ENCODE data around the gene MTMR10.

Gene MTMR10

DNA sequence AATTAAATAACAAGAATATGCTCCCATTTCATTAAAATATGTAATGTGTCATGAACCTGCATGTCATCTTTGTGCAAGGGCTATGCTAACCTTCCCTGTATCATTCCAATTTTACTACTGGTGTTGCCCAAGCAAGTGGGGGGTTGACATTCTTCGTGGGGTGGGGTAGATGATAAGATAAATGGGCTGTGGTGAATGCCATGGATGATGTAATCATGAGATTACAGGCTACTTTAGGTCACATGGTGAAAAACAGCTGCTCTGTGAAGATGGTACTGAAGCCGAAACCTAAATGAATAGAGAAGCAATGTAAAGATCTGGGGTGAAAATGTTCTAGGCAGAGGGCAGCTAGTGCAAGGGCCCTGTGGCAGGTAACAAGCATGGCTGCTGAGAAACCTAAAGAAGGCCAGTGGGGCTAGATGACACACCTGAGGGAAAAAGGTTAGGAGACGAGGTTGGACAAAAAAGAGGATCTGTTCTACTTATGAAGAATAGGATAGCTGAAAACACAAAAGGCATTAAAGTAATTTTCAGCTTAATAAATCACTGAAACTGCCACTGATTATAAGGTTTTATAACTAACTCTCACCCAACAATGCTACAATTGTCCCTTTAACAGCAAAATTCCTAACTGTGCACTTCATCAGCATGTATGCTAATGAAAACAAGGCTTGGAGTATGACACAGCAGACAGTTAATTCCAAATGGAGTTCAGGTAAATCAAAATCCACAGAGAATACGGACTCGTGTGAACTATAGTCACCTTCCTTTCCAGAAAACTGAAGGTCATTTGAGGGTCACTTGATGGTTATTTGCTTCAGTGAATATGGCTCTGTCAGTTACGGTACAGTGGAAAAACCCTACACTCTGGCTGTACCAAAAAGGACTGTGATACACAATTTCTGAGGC, 35.0 kb downstream of the MTMR10 start:
- no peak for DNase-seq

DNA sequence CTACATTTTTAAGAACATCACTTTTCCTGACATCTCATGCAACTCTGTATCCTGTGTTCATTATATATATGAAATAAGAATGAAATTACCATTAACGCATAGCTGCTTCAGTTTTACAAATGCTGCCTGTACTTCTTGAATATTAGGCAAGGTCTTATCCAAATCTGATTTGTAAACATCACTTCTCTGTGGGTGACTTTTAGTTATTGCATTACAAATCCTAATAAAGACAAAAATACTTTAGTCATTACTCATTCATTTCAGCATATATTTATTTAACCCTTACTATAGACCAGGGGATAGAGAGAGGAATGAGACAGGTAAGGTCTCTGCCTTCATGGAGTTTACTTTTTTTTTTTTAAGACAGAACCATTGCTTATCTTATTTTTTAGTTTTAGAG, 36.8 kb downstream of the MTMR10 start:
- DNase-seq = no peak

DNA sequence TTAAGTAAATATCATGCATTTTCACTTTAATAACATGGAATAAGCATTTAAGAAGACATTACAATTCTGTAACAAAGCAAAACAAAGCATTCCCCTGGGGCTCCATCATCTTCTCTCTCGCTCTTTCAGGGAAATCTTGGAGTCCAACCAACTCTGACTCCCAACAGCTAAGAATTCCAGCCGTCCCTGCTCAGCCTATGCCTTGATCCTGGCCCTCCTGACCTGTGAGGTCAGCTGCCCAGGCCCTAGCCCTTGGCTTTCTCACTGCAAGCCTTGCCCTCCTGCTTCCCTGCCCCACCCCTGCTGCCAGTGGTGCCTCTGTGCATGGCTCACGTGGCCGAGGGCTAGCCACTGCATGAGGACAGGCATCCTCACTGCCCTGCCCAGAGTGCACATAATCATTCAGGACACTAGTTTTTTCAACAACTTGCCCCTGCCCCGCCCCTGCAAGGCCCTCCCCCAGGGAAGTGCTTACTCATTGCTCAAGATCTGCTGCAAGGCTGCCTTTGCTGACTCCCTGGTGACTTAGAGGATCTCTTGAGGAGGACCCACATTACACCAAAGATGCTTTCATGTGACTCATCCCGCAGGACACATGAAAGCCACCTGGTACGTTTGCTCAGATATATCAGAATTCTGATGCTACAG, 37.6 kb downstream of the MTMR10 start:
- DNase-seq = no peak

DNA sequence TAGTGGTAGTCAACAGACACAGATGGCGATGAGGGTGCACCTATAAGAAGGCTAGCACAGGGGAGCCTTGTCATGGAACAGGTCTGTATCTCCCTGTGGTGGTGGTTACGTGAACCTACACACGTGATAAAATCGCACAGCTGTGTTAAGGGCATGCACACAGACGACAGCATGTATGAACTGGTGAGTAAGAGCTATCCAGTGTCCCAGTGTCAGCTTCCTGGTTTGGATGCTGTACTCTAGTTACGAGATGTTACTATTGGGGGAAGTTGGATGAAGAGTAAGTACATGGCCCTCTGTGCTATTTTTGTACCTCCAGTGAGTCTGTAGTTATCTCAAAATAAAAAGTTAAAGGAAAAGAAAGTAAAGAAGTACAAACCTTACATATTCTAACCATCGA, 38.2 kb downstream of the MTMR10 start:
- DNase-seq = no peak

DNA sequence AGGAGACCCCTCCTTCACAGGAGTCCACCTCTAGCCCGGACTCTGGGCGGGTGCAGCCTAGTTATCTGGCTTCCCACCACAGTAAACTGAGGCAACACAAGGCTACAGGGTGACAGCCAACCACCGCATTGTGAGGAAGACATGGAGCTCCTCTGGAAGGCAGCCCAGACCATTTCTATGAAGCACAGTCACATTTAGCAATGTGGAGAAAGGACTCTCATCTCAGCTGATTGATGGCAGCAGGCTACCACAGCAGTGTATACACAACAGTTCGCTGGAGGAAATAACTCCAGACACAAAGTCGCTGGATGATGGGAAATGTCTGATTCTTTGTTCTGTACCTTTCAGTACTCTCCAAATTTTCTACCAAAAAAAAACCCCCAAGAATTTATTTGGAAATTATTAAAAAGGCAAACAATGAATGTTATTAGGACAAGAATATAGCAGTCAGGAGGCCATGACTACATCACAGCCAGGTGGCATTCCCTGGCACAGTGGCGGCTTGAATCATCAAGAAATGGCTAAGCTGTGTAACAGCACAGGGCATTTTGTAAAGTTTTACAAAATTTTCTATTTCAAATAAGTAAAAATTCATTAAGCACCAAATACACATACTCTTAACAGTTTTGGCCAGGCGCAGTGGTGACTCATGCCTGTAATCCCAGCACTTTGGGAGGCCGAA, 47.6 kb downstream of the MTMR10 start:
- DNase-seq = no peak

DNA sequence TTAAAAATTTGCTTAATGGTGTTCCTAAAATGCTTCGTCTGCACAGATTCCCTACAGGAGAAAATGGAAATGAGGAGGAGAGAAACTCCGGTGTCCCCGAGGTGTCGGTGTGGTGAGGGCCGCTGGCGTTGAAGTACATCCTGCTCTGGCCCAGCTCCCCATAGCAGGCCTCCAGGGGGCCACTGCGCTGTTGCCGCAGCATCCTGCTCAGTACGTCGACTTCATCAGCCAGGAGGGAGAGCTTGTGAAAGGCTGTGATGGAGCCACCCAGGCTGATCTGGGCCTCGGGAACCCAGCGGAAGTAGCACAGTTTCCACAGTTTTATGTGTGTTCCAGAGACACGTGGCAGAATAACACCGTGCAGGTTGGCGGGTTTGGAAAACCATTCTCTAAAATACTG, 49.9 kb downstream of the MTMR10 start:
- DNase-seq = no peak

DNA sequence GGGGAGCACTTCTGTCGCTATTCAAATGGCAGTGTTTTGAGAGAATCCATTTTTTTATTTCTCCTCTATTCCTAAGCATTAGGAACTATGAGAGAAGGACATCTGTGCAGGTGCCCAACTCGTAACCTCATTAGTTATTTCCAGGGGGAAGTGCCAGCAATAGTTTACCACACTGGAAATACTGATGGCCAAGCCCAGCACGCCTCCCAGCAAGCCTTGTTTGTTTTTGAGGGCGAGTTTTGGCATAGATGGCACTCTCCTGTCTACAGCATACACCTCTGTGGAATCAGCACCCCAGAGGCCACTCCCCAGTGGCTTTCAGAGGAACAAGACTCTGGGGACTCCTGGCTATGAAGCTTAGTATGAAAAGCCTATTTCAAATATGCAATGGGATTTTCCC, 51.1 kb downstream of the MTMR10 start:
- DNase-seq = no peak

DNA sequence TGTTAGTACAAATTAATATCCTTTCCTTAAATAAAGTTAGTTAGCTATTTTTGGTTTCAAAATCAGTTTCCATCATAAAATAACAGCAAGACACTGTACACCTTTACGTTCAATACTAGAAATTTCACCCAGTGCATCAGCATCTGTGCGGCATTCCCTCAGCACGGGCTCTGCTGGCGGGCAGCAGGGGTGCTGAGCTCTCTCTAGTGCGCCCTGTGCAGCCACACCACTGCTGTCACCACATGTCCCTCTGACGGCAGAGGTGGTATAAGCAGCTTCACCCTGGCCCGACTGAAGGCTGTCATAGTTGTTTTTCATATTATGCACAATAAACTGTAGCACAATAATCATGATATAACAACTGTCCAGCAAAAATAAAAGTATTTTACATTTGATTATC, 52.3 kb downstream of the MTMR10 start:
- no peak for DNase-seq

DNA sequence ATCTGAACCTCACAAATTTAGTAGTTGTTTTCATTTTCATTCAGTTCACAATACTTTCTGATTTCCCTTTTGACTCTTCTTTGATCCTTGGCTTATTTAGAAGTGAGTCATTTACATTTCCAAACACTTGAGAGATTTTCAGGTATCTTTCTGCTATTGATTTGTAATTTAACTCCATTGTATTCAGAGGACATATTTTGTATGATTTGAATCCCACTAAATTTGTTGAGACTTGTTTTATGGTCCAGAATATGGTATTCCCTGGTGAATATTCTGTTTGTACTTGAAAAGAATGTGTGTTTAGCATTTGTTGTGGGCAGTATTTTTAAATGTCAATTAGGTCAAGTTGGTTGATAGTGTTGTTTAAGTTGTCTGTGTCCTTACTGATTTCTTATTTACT, 58.1 kb downstream of the MTMR10 start:
- DNase-seq = no peak

DNA sequence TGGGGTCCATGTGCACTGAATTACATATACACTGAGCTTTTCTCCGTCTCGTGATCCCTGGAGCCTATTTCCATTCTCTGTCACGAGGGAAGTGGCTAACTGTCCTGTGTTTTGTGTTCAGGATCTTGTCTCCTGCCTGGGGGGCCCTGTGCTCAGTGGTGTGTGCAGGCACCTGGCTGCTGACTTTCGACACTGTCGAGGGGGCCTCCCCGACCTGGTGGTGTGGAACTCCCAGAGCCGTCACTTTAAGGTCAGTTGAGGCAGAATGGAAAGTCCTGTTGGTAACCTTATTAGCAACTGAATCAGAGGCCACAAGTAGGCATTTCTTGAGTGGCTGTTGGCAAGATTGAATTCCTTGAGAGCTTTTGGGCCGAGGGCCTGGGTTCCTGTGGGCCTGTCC, 61.0 kb downstream of the MTMR10 start:
- DNase-seq = no peak

DNA sequence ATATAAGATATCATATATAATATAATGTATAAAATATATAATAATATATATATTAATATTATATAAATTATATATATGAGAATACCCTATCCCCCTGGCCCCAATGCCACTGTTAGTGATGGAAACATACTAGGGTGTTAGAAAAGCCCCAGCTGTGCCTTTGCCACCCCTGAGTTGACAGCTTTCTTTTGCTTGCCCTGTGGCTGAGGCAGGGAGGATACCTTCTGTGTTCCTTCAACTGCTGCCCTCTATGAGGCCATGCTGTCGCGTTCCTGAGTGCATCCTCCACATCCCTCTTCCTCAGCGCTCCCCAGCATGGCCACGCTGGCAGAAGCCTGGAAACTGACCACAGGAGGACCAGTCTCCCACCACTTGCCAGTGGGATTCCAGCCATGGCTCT, 61.4 kb downstream of the MTMR10 start:
- no peak for DNase-seq

DNA sequence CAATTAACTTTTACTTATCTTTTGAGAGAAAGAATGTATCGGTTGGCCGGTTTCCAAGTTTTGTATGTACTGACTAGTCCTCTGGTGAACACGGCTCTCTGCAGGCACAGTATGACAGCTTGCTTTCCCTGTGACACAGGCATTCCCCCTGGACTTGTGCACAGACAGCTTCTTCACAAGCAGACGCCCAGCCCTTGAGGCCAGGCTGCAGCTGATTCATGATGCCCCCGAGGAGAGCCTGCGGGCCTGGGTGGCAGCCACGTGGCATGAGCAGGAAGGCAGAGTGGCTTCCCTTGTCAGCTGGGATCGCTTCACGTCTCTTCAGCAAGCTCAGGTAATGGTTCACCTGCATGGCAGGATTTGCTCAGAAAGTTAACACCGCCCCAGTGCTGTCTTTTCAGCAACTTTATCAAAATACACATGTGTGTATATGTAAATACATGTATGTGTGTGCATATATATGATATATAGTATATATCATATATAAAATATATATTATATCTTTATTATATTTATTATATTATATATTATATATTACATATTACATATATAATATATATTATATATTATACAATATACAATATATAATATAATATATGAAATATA, 62.3 kb downstream of the MTMR10 start:
- no peak for DNase-seq

DNA sequence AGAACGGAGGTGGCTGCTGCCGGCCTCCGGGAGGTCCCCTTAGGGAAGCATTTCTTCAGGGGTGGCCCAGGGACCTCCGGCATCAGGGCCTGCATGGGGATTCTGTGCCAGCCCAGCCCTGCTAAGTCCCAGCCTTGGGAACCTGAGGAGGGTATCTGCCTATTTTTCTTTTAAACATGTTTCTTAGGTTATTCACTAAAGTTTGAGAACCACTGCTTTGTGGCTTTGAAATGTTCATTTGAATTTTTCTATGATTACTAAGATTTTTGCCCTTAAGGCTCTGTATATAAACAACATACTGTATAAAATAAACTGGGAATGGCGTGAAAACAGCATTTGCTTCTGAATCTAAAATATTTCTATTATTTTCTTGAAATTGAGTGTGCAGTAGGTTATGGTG, 63.4 kb downstream of the MTMR10 start:
- DNase-seq = no peak

DNA sequence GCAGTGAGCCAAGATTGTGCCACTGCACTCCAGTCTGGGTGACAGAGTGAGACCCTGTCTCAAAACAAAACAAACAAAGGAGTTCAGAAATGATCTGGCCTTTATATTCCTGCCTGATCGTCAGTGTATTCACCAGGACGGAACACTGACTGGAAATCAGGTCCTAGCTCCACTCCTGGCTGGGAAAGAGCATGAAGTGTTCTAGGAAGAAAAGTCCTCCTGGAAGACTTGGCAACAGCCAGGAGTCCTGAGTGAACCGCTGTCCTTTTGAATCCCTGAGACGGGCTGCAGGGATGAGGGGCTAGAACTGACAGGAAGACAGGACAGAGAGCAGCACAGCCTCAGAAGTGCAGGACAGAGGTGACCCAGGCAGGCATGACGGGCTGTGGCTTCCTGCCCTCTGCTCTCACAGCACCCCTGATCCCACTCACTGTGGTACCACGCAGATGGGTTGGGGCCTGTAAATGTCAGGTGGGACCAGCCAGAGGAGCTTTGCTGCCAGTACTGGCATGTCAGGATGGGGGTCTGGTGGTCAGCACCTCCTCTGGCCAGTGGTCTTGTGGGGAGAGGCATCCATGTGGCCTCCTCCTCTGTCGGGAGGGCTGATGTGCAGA, 64.2 kb downstream of the MTMR10 start:
- no peak for DNase-seq

DNA sequence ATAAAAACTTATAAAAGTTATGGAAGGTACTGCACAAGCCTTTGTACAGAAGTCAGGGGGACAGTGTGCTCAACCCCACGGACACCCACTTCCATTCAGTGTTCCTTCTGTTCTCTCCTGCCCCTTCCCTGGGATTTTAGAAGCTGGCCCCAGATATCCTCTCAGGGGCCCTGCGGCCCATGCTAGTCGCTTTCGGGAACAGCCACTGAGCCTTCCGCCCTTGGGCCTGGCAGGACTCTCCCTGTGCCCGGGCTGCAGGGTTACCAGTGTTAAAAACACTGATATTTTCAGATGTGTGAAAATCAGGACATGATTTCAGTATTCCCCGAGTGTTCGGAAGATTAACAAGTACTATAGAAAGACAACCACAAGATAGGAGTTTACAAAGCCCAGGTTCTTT, 65.3 kb downstream of the MTMR10 start:
- DNase-seq = no peak

DNA sequence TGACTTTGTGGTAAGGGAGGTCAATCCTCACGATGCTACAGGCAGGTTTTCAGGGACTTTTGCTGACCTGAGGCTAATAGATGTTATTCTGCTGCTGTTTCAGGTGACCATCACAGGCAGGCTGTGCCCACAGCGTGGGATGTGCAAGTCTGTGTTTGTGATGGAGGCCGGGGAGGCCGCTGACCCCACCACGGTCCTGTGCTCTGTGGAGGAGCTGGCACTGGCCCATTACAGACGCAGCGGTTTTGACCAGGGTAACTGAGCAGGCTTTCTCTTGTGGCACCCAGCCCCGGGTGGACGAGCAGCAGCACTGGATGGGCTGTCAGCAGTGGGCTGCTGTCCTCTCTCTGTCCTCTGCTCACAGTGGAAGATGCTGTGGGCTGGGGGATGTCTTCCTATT, 65.7 kb downstream of the MTMR10 start:
- DNase-seq = no peak

DNA sequence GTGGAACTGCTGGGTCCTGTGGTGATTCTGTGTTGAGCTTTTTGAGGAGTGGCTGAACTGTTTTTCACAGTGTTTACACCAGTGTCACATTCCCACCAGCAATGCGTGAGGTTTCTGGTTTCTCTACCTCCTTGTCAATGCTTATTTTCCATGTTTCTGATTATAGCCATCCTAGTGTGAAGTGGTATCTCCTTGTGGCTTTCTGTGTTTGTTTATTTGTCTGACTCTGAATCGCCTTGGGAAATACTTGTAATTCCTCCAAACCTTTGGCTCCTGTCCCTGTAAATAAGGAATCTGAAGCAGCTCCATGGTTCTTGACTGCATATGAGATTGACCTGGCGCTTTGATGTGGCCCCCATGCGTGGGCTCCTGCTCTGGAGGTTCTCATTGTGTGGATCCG, 67.1 kb downstream of the MTMR10 start:
- no peak for DNase-seq

DNA sequence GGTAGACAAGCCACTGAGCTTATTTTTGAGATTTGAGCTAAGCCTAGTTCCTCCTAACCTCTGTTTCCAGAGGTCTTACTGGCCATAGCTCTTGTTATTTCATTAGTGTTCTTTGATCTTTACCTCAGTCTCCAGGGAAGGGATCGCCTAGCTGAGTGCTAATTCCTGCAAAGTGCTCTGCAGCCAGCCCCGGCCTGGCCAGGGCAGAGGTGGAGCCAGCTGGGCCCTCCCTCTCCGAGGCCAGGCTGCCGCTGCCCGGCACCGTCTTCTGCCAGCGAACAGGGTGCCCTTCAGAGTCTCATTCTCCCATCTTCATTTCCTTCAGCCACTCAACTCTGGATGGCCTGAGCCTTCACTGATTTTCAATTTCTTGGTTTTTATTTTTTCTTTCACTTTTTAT, 68.0 kb downstream of the MTMR10 start:
- no peak for DNase-seq

DNA sequence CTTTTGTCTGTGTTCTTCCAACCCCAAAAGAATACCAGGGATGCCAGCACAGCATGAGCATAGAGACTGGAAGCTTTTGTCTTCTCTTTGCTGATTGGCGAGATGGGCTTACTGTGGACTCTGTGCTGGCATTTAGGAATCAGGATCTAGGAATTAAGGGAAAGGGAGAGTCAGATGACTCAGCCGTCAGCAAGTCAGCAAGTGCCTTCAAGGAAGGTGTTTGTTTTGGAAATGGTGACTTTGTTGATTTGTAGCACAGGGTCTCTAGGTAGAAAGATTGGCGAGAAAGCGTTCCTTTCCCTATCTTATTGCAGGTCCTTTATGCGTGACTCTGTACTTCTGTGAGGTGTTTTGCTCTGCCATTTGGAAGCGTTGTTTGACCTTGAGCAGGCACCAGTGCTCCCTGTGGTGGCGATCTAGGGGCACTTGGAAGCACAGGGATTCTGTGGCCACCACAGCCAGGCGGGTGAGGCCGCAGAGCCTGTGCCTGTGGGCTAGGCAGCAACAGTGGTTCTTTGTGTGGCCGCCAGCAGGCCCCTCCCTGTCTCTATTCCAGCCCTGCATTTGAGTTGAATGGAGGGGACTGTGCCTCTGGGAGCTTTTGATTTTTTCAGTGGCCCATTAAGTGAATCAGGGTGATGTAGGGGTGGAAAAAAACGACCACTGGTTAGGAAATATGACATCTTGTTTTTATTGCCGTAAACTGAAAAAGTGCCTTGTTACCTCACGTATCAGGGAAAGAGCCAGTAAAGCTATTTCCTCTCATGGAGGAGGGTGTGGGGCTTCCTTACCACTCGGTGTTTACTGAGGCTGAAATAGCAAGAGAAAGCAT, 68.7 kb downstream of the MTMR10 start:
- DNase-seq = no peak

DNA sequence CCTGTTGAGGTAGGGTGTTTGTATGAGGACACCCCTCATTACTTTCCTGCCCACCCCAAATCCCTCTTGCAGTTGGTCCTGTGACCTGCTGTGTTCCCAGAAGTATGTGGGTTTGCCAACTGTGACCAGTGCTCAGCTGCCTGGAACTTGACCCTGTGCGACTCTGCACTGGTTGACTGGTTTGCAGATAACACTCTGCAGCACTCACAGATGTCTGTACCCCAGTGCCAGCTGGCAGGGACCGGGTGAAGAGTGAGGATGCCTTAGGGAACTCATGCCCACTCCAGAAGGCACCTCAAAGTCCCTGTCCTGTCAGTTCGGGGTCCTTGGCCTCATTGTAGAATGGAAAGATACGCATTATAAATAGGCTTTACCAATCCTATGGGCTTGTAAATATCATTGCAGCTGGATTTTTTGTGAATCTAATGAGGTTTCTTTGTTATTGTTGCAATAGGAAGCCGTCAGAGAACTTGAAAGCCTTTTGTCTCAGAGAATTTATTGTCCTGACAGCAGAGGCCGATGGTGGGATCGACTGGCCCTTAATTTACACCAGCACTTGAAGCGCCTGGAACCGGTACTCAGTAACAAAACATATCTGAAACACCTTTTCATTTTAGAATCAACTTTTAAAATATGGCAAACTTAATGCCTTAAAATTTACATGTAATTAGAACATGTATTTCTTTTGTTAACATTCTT, 69.5 kb downstream of the MTMR10 start:
- DNase-seq = no peak

DNA sequence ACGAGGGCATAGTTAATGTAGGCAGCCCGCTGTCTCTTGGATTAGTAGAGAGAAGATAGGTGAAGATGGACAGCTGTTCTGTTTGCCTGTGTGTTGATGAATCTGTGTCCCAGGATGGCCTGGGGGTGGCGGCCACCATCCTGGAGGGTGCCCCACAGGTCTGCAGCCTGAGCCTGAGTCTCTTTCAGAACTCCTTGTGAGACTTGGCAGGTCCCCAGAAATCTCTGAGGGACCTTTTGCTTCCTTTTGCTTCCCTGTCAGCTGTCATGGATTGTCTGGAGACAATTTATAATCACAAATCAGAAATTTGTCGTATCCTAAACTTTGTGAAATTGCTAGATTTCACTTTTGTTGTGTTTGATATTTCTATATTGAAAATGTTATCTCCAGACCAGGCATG, 70.3 kb downstream of the MTMR10 start:
- DNase-seq = no peak
